ENCODE data around the gene PDZD2.
"Not testable (repeated sequence)": the region's sequence is repeated elsewhere in the genome, so short reads cannot be mapped to it uniquely, and the experiment has no call there.

PDZD2 gene

DNA sequence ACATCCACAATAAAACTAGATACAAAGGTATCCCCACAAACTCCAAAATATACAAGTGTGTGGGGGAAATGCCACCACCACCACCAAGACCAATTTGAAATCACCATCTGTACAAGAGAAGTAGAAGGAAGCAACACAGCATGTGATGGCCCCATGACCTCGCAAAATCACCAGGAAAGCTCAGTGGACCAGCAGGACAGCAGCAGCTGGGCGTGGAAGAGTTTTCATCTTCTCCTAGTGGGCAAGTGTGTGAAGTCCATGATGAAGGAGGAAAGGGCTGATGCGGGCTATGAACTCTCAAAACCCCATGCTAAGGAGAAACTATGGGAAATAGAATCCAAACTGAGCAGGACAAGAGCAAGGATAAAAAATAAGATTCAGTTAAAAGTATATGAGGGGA, 477.1 kb downstream of the PDZD2 start:
- no peaks in the 10 kb centered on the region for H3K4me1 ChIP-seq (ENCODE audit: control insufficient read depth, insufficient read depth, low read length)
- no peak overlapping the region for H3K9ac ChIP-seq (ENCODE audit: low read depth, low read length)
- no peak overlapping the region for H3K4me3 ChIP-seq (ENCODE audit: low read depth, low read length)
- no peaks in the 10 kb centered on the region for H3K27me3 ChIP-seq (ENCODE audit: control insufficient read depth, insufficient read depth, low read length)
- H3K9me3 ChIP-seq (ENCODE audit: control insufficient read depth, insufficient read depth, low read length), result no peaks in the 10 kb centered on the region
- H3K36me3 ChIP-seq (ENCODE audit: control insufficient read depth, insufficient read depth, low read length), result peaks cover 12% of the 10 kb centered on the region

DNA sequence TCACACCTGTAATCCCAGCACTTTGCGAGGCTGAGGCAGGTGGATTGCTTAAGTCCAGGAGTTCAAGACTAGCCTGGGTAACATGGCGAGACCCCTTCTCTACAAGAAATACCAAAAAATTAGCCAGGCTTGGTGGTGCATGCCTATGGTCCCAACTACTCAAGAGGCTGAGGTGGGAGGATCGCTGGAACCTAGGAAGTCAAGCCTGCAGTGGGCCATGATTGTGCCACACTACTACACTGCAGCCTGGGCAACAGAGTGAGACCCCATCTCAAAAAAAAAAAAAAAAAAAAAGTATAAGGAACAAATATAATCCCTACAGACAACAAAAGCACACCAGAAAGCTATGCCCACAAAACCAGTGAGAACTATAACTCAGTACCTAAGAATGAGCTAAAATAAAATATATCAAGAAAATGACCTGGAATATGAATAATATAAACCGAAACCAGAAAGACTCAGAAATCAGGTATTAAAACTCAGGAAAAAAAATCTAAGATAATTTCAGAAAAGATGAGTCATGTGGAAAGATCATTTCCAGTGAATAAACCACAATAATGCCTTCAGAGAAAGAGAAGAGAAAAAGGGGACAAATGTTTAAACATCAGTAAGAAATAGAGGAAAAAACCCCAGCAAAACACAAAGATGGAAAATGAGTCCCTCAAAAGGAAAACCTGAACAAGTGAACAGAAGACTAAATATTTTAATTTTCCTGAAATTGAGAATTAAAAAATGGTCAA, 477.8 kb downstream of the PDZD2 start:
- Histone ChIP-seq H3K9ac (ENCODE audit: low read depth, low read length) (no peak overlapping the region), H3K4me1 (ENCODE audit: control insufficient read depth, insufficient read depth, low read length) (no peaks in the 10 kb centered on the region), H3K27me3 (ENCODE audit: control insufficient read depth, insufficient read depth, low read length) (no peaks in the 10 kb centered on the region), H3K9me3 (ENCODE audit: control insufficient read depth, insufficient read depth, low read length) (no peaks in the 10 kb centered on the region), H3K36me3 (ENCODE audit: control insufficient read depth, insufficient read depth, low read length) (peaks cover 12% of the 10 kb centered on the region), H3K4me3 (ENCODE audit: low read depth, low read length) (no peak overlapping the region)

DNA sequence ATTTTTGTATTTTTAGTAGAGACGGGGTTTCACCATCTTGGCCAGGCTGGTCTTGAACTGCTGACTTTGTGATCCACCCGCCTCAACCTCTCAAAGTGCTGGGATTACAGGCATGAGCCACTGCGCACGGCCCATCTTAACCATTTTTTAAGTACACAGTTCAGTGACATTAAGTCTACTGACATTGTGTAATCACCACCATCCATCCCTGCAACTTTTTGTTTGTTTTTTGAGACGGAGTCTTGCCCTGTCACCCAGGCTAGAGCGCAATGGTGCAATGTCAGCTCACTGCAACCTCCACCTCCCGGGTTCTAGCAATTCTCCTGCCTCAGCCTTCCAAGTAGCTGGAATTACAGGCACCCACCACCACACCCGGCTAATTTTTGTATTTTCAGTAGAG, 480.0 kb downstream of the PDZD2 start:
- H3K36me3 ChIP-seq (ENCODE audit: control insufficient read depth, insufficient read depth, low read length); H3K4me1 ChIP-seq (ENCODE audit: control insufficient read depth, insufficient read depth, low read length); H3K9me3 ChIP-seq (ENCODE audit: control insufficient read depth, insufficient read depth, low read length); H3K4me3 ChIP-seq (ENCODE audit: low read depth, low read length); H3K9ac ChIP-seq (ENCODE audit: low read depth, low read length); H3K27me3 ChIP-seq (ENCODE audit: control insufficient read depth, insufficient read depth, low read length): not testable (repeated sequence)

DNA sequence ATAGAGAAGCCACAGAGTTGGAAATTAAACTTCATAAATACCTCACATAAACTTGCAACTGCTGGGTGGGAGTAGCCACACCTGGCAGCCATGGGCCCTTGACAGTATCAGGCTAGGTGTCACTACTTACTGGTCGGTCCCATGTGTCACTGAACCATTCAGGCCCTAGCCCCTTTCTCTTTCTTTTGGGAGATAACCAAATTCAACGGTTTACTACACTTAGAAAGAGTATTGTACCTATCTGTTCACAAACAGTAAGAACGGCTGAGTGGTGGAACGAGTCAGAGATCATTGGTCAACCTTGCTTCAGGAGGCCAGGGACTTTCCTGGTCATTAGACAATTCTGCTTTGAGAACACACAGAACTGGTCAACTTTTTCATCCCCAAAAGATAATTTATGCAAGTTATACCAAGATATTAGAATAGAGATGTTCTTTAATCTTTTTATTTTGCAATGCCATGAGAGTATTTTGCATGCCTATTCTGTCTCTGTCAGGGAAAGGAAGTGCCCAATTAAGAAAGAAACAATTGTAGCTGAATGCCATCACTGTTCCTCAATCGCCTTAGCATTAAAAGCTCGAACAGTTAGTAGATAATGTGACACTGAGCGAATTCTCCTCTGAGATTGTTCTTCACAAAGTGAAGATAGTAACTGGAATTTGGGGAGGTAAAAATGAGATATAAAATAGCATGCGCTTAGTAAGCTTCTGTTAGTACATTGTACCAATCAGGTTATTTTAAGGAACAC, 484.3 kb downstream of the PDZD2 start:
- no peak overlapping the region for H3K9ac ChIP-seq (ENCODE audit: low read depth, low read length)
- H3K4me1 ChIP-seq (ENCODE audit: control insufficient read depth, insufficient read depth, low read length), result no peaks in the 10 kb centered on the region
- H3K9me3 ChIP-seq (ENCODE audit: control insufficient read depth, insufficient read depth, low read length), result no peaks in the 10 kb centered on the region
- no peaks in the 10 kb centered on the region for H3K27me3 ChIP-seq (ENCODE audit: control insufficient read depth, insufficient read depth, low read length)
- H3K36me3 ChIP-seq (ENCODE audit: control insufficient read depth, insufficient read depth, low read length), result peaks cover 2% of the 10 kb centered on the region
- no peak overlapping the region for H3K4me3 ChIP-seq (ENCODE audit: low read depth, low read length)

DNA sequence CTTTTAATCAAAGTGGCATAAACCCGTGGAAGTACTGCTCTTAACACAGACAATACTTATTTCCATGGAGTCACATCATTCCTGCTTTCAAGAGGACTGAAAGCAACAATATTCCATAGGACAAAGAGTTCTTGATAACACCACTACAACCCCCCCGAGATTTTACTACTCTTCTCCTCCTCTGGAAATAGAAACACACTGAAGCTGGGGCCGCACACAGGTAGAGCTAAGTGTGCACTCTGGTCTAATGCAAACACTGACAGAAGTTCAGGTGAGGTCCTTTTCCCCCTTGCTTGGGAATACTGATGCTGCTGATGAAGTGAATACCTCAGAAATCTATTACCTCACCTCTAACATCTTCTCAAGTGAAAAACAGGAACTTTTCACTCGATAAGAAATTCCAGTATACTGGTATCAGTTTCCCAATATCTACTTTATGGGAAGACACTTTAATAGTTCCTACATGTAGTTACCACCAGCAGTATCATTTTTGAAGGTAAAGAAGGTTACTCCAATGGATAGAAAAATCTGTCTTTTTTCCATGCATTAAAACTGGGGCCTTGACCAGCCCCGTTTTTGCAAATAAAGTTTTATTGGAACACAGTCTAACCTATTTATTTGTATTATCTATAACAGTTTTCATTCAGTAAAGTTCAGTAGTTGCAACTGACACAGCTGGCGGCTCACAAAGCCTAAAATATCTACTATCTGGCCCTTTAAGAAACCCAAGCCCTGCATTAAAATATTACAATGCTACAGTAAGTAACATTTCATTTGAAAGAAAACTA, 485.2 kb downstream of the PDZD2 start:
- no peak overlapping the region for H3K4me3 ChIP-seq (ENCODE audit: low read depth, low read length)
- no peak overlapping the region for H3K9ac ChIP-seq (ENCODE audit: low read depth, low read length)
- no peaks in the 10 kb centered on the region for H3K4me1 ChIP-seq (ENCODE audit: control insufficient read depth, insufficient read depth, low read length)
- H3K9me3 ChIP-seq (ENCODE audit: control insufficient read depth, insufficient read depth, low read length), result no peaks in the 10 kb centered on the region
- peaks cover 4% of the 10 kb centered on the region for H3K36me3 ChIP-seq (ENCODE audit: control insufficient read depth, insufficient read depth, low read length)
- H3K27me3 ChIP-seq (ENCODE audit: control insufficient read depth, insufficient read depth, low read length), result no peaks in the 10 kb centered on the region

DNA sequence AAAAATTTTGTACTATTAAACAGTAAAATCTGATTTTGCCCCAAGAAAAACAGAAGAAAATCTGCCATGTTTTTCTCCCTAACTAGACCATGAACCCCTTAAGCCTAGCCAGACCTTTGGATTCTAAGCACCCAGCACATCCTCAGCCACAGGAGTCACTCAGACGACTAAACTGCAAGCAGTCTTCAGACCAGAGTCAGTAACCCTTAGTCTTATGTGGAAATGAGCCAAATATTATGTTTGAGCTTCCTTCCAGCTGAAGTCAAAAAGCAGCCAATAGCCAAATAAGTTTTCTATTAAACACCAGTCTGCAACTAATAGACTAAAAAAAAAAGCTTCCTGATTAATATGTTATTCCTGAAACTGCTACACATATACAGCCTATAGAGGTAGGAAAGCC, 487.8 kb downstream of the PDZD2 start:
- no peaks in the 10 kb centered on the region for H3K9me3 ChIP-seq (ENCODE audit: control insufficient read depth, insufficient read depth, low read length)
- H3K4me1 ChIP-seq (ENCODE audit: control insufficient read depth, insufficient read depth, low read length), result no peaks in the 10 kb centered on the region
- H3K9ac ChIP-seq (ENCODE audit: low read depth, low read length), result no peak overlapping the region
- H3K4me3 ChIP-seq (ENCODE audit: low read depth, low read length), result no peak overlapping the region
- peaks cover 4% of the 10 kb centered on the region for H3K36me3 ChIP-seq (ENCODE audit: control insufficient read depth, insufficient read depth, low read length)
- H3K27me3 ChIP-seq (ENCODE audit: control insufficient read depth, insufficient read depth, low read length), result no peaks in the 10 kb centered on the region

DNA sequence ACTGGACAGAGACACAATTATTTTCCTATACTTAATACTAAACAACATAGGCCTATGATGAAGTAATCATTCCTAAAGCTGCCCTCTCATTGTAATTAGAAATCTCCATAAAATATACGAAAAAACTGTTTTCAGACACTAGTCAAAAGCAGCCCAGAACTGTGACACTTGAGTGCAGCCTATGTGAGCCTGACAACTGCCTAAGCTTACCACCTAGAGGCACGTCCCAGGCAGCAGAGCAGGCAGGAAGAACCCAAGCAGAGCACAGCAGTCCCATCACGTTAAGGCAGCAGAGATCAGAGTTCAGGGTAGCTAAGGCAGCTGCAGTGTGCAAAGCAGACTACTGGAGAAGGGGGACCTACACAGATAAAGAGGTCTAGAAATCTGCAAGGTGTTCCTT, 488.8 kb downstream of the PDZD2 start:
- peaks cover 7% of the 10 kb centered on the region for H3K36me3 ChIP-seq (ENCODE audit: control insufficient read depth, insufficient read depth, low read length)
- H3K9ac ChIP-seq (ENCODE audit: low read depth, low read length), result peak overlapping the region; percentile 1
- H3K4me1 ChIP-seq (ENCODE audit: control insufficient read depth, insufficient read depth, low read length), result no peaks in the 10 kb centered on the region
- H3K4me3 ChIP-seq (ENCODE audit: low read depth, low read length), result no peak overlapping the region
- no peaks in the 10 kb centered on the region for H3K9me3 ChIP-seq (ENCODE audit: control insufficient read depth, insufficient read depth, low read length)
- no peaks in the 10 kb centered on the region for H3K27me3 ChIP-seq (ENCODE audit: control insufficient read depth, insufficient read depth, low read length)

DNA sequence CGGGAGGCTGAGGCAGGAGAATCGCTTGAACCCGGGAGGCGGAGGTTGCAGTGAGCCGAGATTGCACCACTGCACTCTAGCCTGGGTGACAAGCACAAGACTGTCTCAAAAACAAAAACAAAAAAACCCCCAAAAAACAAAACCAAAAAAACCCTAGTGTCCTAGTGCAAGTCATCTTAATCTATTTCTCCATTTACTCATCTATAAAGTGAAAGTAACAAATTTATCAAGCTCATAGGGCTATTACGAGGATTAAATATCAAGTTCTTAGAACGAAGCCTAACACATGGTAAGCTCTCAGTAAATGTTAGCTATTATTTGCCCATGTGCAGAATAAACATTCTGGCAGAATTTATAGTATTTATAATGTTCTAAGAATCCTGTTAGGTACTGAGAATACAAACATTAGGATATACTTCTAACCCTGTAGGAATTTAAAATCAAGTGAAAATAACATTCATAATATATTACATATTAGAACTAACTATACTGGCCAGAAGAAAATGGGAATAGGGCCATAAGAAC, 490.2 kb downstream of the PDZD2 start:
- peaks cover 7% of the 10 kb centered on the region for H3K36me3 ChIP-seq (ENCODE audit: control insufficient read depth, insufficient read depth, low read length)
- no peak overlapping the region for H3K9ac ChIP-seq (ENCODE audit: low read depth, low read length)
- no peaks in the 10 kb centered on the region for H3K9me3 ChIP-seq (ENCODE audit: control insufficient read depth, insufficient read depth, low read length)
- no peak overlapping the region for H3K4me3 ChIP-seq (ENCODE audit: low read depth, low read length)
- H3K4me1 ChIP-seq (ENCODE audit: control insufficient read depth, insufficient read depth, low read length), result no peaks in the 10 kb centered on the region
- H3K27me3 ChIP-seq (ENCODE audit: control insufficient read depth, insufficient read depth, low read length), result no peaks in the 10 kb centered on the region

DNA sequence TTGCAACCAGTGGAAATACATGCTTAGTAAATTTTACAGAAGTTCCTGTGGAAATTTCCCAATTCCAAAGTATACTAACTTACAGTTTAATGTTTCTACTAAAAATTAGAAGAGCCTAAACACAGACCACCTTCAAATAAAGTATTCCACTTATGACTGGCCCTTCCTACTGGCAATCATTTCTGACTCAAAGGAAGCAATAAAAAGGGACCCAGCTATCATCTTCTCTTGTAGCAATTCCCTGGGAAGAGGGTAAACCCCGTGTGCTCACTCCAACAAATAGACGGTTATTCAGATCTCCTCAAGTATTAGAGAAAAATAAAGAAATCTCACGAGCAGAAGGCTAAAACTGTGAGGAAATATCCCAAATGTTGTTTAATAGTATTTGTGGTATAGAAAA, 491.9 kb downstream of the PDZD2 start:
- Histone ChIP-seq H3K4me1 (ENCODE audit: control insufficient read depth, insufficient read depth, low read length) (no peaks in the 10 kb centered on the region), H3K27me3 (ENCODE audit: control insufficient read depth, insufficient read depth, low read length) (no peaks in the 10 kb centered on the region), H3K9ac (ENCODE audit: low read depth, low read length) (no peak overlapping the region), H3K9me3 (ENCODE audit: control insufficient read depth, insufficient read depth, low read length) (no peaks in the 10 kb centered on the region), H3K36me3 (ENCODE audit: control insufficient read depth, insufficient read depth, low read length) (peaks cover 11% of the 10 kb centered on the region), H3K4me3 (ENCODE audit: low read depth, low read length) (no peak overlapping the region)

DNA sequence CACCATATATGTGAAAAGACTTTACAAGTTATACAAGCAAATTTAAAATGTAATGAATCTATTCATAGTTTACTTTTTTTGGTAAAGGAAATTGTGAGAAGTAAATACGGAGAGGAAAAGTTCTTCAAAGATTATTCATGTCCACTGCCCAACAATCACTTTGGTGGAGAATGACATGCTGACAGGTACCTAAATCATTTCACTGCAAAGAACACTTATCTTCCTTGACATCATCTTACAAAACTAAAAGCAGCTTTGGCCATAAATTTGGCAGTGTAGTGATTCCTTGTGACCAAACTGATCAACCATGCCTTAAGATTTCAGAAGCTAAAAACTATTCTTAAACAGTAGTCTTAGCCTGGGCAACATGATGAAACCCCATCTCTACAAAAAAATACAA, 492.7 kb downstream of the PDZD2 start:
- Histone ChIP-seq H3K9ac (ENCODE audit: low read depth, low read length) (no peak overlapping the region), H3K27me3 (ENCODE audit: control insufficient read depth, insufficient read depth, low read length) (no peaks in the 10 kb centered on the region), H3K4me1 (ENCODE audit: control insufficient read depth, insufficient read depth, low read length) (no peaks in the 10 kb centered on the region), H3K9me3 (ENCODE audit: control insufficient read depth, insufficient read depth, low read length) (no peaks in the 10 kb centered on the region), H3K36me3 (ENCODE audit: control insufficient read depth, insufficient read depth, low read length) (peaks cover 11% of the 10 kb centered on the region), H3K4me3 (ENCODE audit: low read depth, low read length) (no peak overlapping the region)

DNA sequence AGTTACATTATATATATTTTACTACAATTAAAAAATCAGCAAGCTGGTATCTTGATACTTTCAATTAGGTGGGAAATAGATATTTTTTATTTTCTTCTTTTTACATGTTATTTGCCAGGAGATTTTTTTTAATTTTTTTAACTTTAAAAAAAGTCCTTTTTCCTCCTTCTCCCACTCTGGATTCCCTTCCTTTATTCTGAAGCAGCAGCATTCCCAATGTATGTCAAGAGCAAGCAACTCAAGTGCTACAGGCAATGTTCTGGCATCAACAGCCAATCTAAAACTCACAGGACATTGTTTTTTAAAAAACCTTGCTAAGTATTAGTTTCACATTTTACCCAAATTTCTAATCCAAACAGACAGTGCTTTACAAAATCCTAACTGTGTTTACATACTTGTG, 493.8 kb downstream of the PDZD2 start:
- no peaks in the 10 kb centered on the region for H3K27me3 ChIP-seq (ENCODE audit: control insufficient read depth, insufficient read depth, low read length)

More for the DNA sequence above, 493.8 kb downstream of the PDZD2 start:
- no peak overlapping the region for H3K4me3 ChIP-seq (ENCODE audit: low read depth, low read length)
- H3K36me3 ChIP-seq (ENCODE audit: control insufficient read depth, insufficient read depth, low read length), result peaks cover 11% of the 10 kb centered on the region
- H3K9me3 ChIP-seq (ENCODE audit: control insufficient read depth, insufficient read depth, low read length), result no peaks in the 10 kb centered on the region
- H3K4me1 ChIP-seq (ENCODE audit: control insufficient read depth, insufficient read depth, low read length), result no peaks in the 10 kb centered on the region
- no peak overlapping the region for H3K9ac ChIP-seq (ENCODE audit: low read depth, low read length)
